ENCODE results near the gene LLCFC1. TPM values are rescaled to one million over a fixed set of nuclear protein-coding genes. Genes with fewer than 3 reads are reported as not detected.
A peak's percentile ranks its signal among the peaks of the same experiment; 100 is the strongest.

The LLCFC1 gene
- total RNA-seq, 1 donor from 2014 or later: not detected

- intact Hi-C loops (cut with DNase I): no loop called here
Observed at GRCh38 chr7:142898377-142899170, 40.7 kb upstream of the LLCFC1 start.

DNA sequence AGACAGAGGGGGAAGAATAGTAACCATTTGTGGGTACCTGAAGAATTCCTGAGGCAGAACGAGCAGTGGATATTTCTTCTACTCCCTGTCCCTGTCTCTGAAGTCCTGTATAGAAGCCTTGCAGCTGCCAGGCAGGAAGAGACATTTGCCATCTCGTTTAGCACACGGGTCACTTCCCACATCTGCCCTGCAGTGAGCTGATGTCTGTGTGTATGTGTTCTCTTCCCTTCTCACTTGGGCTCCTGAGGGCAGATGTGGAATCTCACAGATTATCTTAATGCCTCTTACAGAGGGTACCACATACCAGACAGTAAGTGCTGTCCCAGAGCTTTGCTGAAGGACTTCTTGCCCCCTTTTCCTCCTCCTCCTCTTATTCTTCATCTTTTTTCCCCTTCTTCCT, 39.6 kb upstream of the LLCFC1 start:
- no peaks in the 10 kb centered on the region for H3K36me3 ChIP-seq
- TF ChIP-seq CTCF (IDR thresholded peaks at IDR 0.05): no peak
- ATAC-seq (no peak), DNase-seq (no peak)
- intact Hi-C loops (cut with DNase I): no loop called here
- no peak overlapping the region for H3K4me3 ChIP-seq
- no peak overlapping the region for H3K27ac ChIP-seq
- H3K27me3 ChIP-seq: no peaks in the 10 kb centered on the region
- H3K9me3 ChIP-seq: no peaks in the 10 kb centered on the region
- no peaks in the 10 kb centered on the region for H3K4me1 ChIP-seq

More at GRCh38 chr7:142898377-142899170, 40.7 kb upstream of the LLCFC1 start:
- ATAC-seq (peak; percentile 79), DNase-seq (peak; percentile 75)
- H3K36me3 ChIP-seq: no peaks in the 10 kb centered on the region
- H3K9me3 ChIP-seq: no peaks in the 10 kb centered on the region
- H3K4me1 ChIP-seq: no peaks in the 10 kb centered on the region
- no peak overlapping the region for H3K27ac ChIP-seq
- no peak overlapping the region for H3K4me3 ChIP-seq
- TF ChIP-seq CTCF (IDR thresholded peaks at IDR 0.05): no peak
- no peaks in the 10 kb centered on the region for H3K27me3 ChIP-seq

DNA sequence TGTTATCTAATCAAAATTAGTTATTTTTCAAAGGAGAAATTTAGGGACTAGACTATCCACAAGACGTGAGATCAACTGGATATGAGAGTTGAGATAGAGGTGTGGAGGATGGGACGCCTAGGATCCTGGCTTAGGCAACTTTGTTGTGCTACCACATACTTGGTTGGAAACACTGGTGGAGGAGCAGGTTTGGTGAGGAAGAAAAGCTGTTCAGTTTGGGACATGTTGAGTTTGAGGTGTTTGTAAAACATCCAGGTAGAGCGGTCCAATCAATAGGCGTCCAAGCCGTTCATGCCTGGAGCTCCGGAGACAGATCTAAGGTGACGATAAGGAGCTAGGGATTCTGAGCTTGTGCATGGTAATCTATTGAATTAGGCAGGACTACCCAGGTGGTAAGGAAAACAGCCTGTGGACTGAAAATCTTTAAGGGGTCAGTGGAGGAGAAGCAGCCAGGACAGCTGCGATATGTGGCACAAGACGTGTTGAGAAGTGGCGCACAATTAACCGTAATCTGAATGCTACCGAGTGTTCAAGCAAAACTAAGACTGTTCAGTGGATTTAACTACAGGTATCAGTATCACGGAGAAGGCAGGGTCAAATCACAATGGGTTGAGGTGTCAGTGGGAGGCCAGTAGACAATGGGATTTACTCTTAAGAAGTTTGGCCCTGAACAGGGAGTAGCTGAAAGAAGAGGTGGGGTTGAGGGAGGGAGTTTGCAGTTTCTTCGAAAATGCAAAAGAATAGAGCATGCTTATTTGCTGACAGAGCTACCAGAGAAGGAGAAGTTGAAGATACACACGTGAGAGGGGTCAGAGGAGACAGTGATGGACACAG, 37.6 kb upstream of the LLCFC1 start:
- Histone ChIP-seq H3K9me3 (no peaks in the 10 kb centered on the region), H3K27me3 (no peaks in the 10 kb centered on the region), H3K36me3 (no peaks in the 10 kb centered on the region), H3K4me3 (no peak overlapping the region), H3K4me1 (no peaks in the 10 kb centered on the region), H3K27ac (no peak overlapping the region)
- no peak for DNase-seq
- TF ChIP-seq CTCF (IDR thresholded peaks at IDR 0.05): no peak
- no peak for ATAC-seq
- intact Hi-C loops (cut with DNase I): no loop called here

GRCh38 chr7:142904128-142904527, 35.2 kb upstream of the LLCFC1 start:
- Histone ChIP-seq H3K36me3 (no peaks in the 10 kb centered on the region), H3K27ac (no peak overlapping the region), H3K27me3 (no peaks in the 10 kb centered on the region), H3K4me3 (no peak overlapping the region), H3K9me3 (no peaks in the 10 kb centered on the region), H3K4me1 (no peaks in the 10 kb centered on the region)
- DNase-seq (no peak), ATAC-seq (no peak)
- no peak for TF ChIP-seq CTCF (IDR thresholded peaks at IDR 0.05)
- intact Hi-C loops (cut with DNase I): no loop called here

DNA sequence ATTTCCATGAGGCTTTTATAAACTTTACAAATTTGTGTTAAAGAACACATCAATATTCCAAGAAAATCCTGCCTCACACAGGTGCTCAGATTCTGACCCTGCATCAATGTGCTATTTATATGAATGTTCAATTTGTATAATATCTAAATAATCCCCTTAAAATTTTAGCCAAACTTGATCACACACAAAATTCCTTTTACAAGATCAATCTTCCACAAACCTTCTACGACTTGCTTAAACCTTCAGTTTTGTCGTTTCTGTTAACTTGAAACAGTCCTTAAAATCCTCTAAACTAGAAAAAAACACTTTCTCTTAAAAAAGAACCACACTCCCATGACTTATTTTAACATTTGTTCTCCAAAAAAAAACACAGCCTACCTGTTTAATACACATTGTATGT, 33.5 kb upstream of the LLCFC1 start:
- no peaks in the 10 kb centered on the region for H3K27me3 ChIP-seq
- no peaks in the 10 kb centered on the region for H3K9me3 ChIP-seq
- H3K4me3 ChIP-seq: no peak overlapping the region
- DNase-seq (no peak), ATAC-seq (no peak)
- TF ChIP-seq CTCF (IDR thresholded peaks at IDR 0.05): no peak
- intact Hi-C loops (cut with DNase I): no loop called here
- H3K4me1 ChIP-seq: no peaks in the 10 kb centered on the region
- H3K27ac ChIP-seq: no peak overlapping the region
- H3K36me3 ChIP-seq: no peaks in the 10 kb centered on the region
